Peyer's patch (tissue), 4 donors: Measurements from ENCODE around the gene TMEM40.

ENCODE experiments used
- POLR2A ChIP-seq, 2 donors: fragments of 450-650 bp; IDR thresholded peaks; one replicate each; pipeline ENCODE4 v1.5.1; 2017; ENCODE audit warnings: antibody characterized with exemption in 2 of 2, mild to moderate bottlenecking in 2 of 2, moderate library complexity in 2 of 2
- TF ChIP-seq, protein P1 (sequence below), 6 experiments: fragments of 450-650 bp in 4 of 6; fragments of 200-600 bp in 2 of 6; sonication (generic) in 1 of 6; IDR thresholded peaks; one replicate each; pipeline ENCODE4 v1.5.1; 2017 to 2019; ENCODE audit warnings: antibody characterized with exemption in 6 of 6, mild to moderate bottlenecking in 3 of 6, moderate library complexity in 1 of 6

- TF ChIP-seq, protein P1, sequence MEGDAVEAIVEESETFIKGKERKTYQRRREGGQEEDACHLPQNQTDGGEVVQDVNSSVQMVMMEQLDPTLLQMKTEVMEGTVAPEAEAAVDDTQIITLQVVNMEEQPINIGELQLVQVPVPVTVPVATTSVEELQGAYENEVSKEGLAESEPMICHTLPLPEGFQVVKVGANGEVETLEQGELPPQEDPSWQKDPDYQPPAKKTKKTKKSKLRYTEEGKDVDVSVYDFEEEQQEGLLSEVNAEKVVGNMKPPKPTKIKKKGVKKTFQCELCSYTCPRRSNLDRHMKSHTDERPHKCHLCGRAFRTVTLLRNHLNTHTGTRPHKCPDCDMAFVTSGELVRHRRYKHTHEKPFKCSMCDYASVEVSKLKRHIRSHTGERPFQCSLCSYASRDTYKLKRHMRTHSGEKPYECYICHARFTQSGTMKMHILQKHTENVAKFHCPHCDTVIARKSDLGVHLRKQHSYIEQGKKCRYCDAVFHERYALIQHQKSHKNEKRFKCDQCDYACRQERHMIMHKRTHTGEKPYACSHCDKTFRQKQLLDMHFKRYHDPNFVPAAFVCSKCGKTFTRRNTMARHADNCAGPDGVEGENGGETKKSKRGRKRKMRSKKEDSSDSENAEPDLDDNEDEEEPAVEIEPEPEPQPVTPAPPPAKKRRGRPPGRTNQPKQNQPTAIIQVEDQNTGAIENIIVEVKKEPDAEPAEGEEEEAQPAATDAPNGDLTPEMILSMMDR (IDR thresholded peaks at IDR 0.05), result no peak
- no peak for TF ChIP-seq POLR2A (IDR thresholded peaks at IDR 0.05)
Measured at GRCh38 chr3:12727481-12727880, 31.6 kb downstream of the TMEM40 start.
